Skeletal muscle satellite cell (primary cell): ENCODE data around the gene IL18RAP.

Experiments
- H3K27me3 ChIP-seq: 2 replicates; pipeline ENCODE4 v1.7.0; 2013; ENCODE audit warnings: low read length; ENCODE audit not compliant: control insufficient read depth, insufficient read depth
- H3K36me3 ChIP-seq: 2 replicates; pipeline ENCODE4 v1.7.0; 2013; ENCODE audit warnings: mild to moderate bottlenecking, control low read depth, low read length; ENCODE audit not compliant: insufficient read depth
- H3K4me1 ChIP-seq: 2 replicates; pipeline ENCODE4 v1.7.0; 2013; ENCODE audit warnings: low read length; ENCODE audit not compliant: control insufficient read depth, insufficient read depth
- H3K4me2 ChIP-seq: 2 replicates; pipeline ENCODE4 v1.7.0; 2013; ENCODE audit warnings: mild to moderate bottlenecking, low read length
- H3K4me3 ChIP-seq: 2 replicates; pipeline ENCODE4 v1.7.0; 2013; ENCODE audit warnings: low read length
- H3K9ac ChIP-seq: 2 replicates; pipeline ENCODE4 v1.7.0; 2013; ENCODE audit warnings: mild to moderate bottlenecking, low read depth, low read length, moderate library complexity
- H3K9me3 ChIP-seq: replicated peaks from 2 replicates; pipeline ENCODE4 v1.7.0; 2013; ENCODE audit warnings: mild to moderate bottlenecking, control low read depth, low read length

IL18RAP gene

GRCh38 chr2:102463160-102463559 is 40.2 kb downstream of the IL18RAP start:
- no peak overlapping the region for H3K9ac ChIP-seq
- H3K4me3 ChIP-seq: no peak overlapping the region
- no peaks in the 10 kb centered on the region for H3K4me1 ChIP-seq
- H3K4me2 ChIP-seq: no peak overlapping the region
- peaks cover 57% of the 10 kb centered on the region for H3K27me3 ChIP-seq
- H3K9me3 ChIP-seq: no peaks in the 10 kb centered on the region
- no peaks in the 10 kb centered on the region for H3K36me3 ChIP-seq

- no peaks in the 10 kb centered on the region for H3K36me3 ChIP-seq
- peaks cover 59% of the 10 kb centered on the region for H3K27me3 ChIP-seq
- no peaks in the 10 kb centered on the region for H3K4me1 ChIP-seq
- no peak overlapping the region for H3K4me3 ChIP-seq
- no peaks in the 10 kb centered on the region for H3K9me3 ChIP-seq
- H3K4me2 ChIP-seq: no peak overlapping the region
- no peak overlapping the region for H3K9ac ChIP-seq
These were observed 47.2 kb downstream of the IL18RAP start for GRCh38 chr2:102470168-102470567.

- H3K4me3 ChIP-seq: no peak within 1 kb of the TSS
- peaks cover 54% of the 10 kb centered on the region for H3K27me3 ChIP-seq
- H3K4me1 ChIP-seq: no peaks in the 10 kb centered on the region
- no peaks in the 10 kb centered on the region for H3K36me3 ChIP-seq
- no peaks in the 10 kb centered on the region for H3K9me3 ChIP-seq
- H3K4me2 ChIP-seq: no peak within 1 kb of the TSS
- no peak within 1 kb of the TSS for H3K9ac ChIP-seq
These were observed 50.1 kb downstream of the IL18RAP start, which contains the start of gene SLC9A4 for GRCh38 chr2:102473020-102473419. TSS of gene SLC9A4 (plus strand) at chr2:102473226. CDS start at chr2:102473760, 534 bp downstream.

- Histone ChIP-seq H3K36me3 (no peaks in the 10 kb centered on the region), H3K4me1 (no peaks in the 10 kb centered on the region), H3K4me2 (no peak overlapping the region), H3K27me3 (peaks cover 52% of the 10 kb centered on the region), H3K9ac (no peak overlapping the region), H3K4me3 (no peak overlapping the region), H3K9me3 (no peaks in the 10 kb centered on the region)
These were observed 50.7 kb downstream of the IL18RAP start for GRCh38 chr2:102473631-102474030.

GRCh38 chr2:102474785-102475184 is 51.8 kb downstream of the IL18RAP start:
- H3K4me1 ChIP-seq: no peaks in the 10 kb centered on the region
- H3K9me3 ChIP-seq: no peaks in the 10 kb centered on the region
- no peak overlapping the region for H3K4me3 ChIP-seq
- H3K27me3 ChIP-seq: peaks cover 54% of the 10 kb centered on the region
- H3K9ac ChIP-seq: no peak overlapping the region
- H3K36me3 ChIP-seq: no peaks in the 10 kb centered on the region
- H3K4me2 ChIP-seq: no peak overlapping the region

GRCh38 chr2:102478686-102479470 is 55.9 kb downstream of the IL18RAP start:
- H3K9me3 ChIP-seq: no peaks in the 10 kb centered on the region
- no peaks in the 10 kb centered on the region for H3K4me1 ChIP-seq

GRCh38 chr2:102480285-102481195 is 57.6 kb downstream of the IL18RAP start:
- no peaks in the 10 kb centered on the region for H3K36me3 ChIP-seq
- no peaks in the 10 kb centered on the region for H3K4me1 ChIP-seq
- peaks cover 37% of the 10 kb centered on the region for H3K27me3 ChIP-seq
- H3K9ac ChIP-seq: no peak overlapping the region
- H3K4me3 ChIP-seq: no peak overlapping the region
- no peak overlapping the region for H3K4me2 ChIP-seq
- no peaks in the 10 kb centered on the region for H3K9me3 ChIP-seq

More at GRCh38 chr2:102478686-102479470, 55.9 kb downstream of the IL18RAP start:
- no peak overlapping the region for H3K4me2 ChIP-seq
- peaks cover 40% of the 10 kb centered on the region for H3K27me3 ChIP-seq
- no peaks in the 10 kb centered on the region for H3K36me3 ChIP-seq
- no peak overlapping the region for H3K4me3 ChIP-seq
- no peak overlapping the region for H3K9ac ChIP-seq

GRCh38 chr2:102481931-102482330 is 59.0 kb downstream of the IL18RAP start:
- peaks cover under 1% of the 10 kb centered on the region for H3K4me1 ChIP-seq
- no peak overlapping the region for H3K4me3 ChIP-seq
- H3K27me3 ChIP-seq: peaks cover 30% of the 10 kb centered on the region
- H3K9ac ChIP-seq: no peak overlapping the region
- no peaks in the 10 kb centered on the region for H3K36me3 ChIP-seq
- H3K4me2 ChIP-seq: no peak overlapping the region
- H3K9me3 ChIP-seq: no peaks in the 10 kb centered on the region

GRCh38 chr2:102483086-102483485 is 60.1 kb downstream of the IL18RAP start:
- no peak overlapping the region for H3K9ac ChIP-seq
- no peaks in the 10 kb centered on the region for H3K36me3 ChIP-seq
- H3K4me1 ChIP-seq: peaks cover 9% of the 10 kb centered on the region
- H3K4me2 ChIP-seq: no peak overlapping the region
- H3K9me3 ChIP-seq: no peaks in the 10 kb centered on the region
- H3K4me3 ChIP-seq: no peak overlapping the region
- H3K27me3 ChIP-seq: peaks cover 21% of the 10 kb centered on the region

- peaks cover 11% of the 10 kb centered on the region for H3K4me1 ChIP-seq
- H3K9me3 ChIP-seq: no peaks in the 10 kb centered on the region
- no peaks in the 10 kb centered on the region for H3K36me3 ChIP-seq
- H3K4me2 ChIP-seq: no peak overlapping the region
- no peak overlapping the region for H3K4me3 ChIP-seq
- H3K27me3 ChIP-seq: peaks cover 22% of the 10 kb centered on the region
- H3K9ac ChIP-seq: no peak overlapping the region
These were observed 61.5 kb downstream of the IL18RAP start for GRCh38 chr2:102484310-102485061.
